Renal pelvis (tissue), 4 donors: Measurements from ENCODE around the gene NPC2. TPM values are rescaled to one million over a fixed set of nuclear protein-coding genes. Genes with fewer than 3 reads are reported as not detected.
"Not testable (repeated sequence)": the region's sequence is repeated elsewhere in the genome, so short reads cannot be mapped to it uniquely, and the experiment has no call there.

Experiments
- DNase-seq: peaks from one replicate; pipeline ENCODE4 v3.0.0-alpha.2; 2013
- polyA plus RNA-seq, 3 donors: library from polyadenylated mRNA; unstranded; fragments of 120-200 nt; gene quantifications; one replicate each; pipeline ENCODE4 v1.2.1, GENCODE V29; 2013; ENCODE audit not compliant: insufficient read length in 3 of 3

The NPC2 gene
- polyA plus RNA-seq, 3 donors = 311 to 336 (median 311) TPM

DNA sequence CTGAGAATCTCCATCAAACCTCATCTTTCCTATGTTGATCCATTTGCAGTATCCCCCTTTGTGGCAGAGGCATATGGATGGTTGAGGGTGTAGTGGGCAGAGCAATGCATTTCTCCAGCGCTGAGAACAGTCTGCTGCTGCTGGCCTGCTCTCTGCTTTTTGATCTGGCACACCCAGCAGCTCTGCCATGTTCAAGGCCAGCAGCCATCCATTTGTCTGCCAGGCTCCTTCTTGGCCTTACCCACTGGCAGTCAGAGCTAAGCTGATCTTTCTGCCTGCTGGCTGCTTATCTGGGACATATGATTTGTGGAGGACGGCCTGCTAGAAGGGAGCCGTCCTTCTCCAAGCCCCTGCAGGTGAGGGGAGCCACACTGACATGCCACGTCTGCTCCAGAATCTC is 17.0 kb downstream of the NPC2 start:
- no peak for DNase-seq

- no peak for DNase-seq
These were observed 17.4 kb downstream of the NPC2 start for GRCh38 chr14:74475678-74476077.

- DNase-seq = no peak
These were observed 18.7 kb downstream of the NPC2 start for GRCh38 chr14:74474376-74474775.

DNA sequence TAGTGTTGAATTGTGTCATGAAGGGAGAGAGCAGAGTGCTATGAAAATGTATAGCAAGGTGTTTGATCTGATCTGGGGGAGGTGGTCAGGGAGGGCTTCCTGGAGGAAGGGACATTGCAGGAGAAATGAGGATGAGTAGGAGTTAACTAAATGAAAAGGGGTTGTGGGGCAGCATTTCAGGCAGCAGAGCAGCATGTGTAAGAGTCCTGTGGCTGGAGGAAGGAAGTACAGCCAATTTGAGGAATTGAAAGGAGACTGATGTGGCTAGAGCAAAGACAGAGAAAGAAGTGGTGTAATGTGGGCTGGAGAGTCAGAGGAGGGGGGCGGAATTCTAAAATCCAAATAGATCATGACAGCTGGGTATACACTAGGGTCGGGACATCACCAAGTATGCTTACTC is 20.5 kb downstream of the NPC2 start:
- no peak for DNase-seq

- no peak for DNase-seq
These were observed 23.3 kb downstream of the NPC2 start for GRCh38 chr14:74469548-74470518.

GRCh38 chr14:74468513-74468912 is 24.6 kb downstream of the NPC2 start:
- DNase-seq = no peak

DNA sequence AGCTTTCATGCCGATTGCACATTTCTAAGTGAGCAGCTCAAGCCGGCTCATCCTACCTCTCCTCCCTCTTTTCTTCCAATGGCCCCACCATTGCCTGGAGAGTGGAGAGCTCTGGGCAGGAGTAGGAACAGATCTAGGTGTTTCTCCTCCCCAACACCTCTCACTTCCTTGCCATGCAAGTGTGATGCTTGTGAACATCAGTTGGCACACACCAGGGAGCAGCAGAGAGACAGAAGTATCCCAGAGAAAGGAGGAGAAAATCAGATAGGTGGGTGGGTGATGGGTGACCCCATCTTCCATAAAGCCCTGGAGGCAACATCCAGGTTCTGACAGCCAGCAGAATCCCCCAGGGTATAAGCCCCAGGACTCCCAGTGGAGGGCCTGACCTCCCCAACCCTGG is 27.8 kb downstream of the NPC2 start:
- DNase-seq = no peak

DNA sequence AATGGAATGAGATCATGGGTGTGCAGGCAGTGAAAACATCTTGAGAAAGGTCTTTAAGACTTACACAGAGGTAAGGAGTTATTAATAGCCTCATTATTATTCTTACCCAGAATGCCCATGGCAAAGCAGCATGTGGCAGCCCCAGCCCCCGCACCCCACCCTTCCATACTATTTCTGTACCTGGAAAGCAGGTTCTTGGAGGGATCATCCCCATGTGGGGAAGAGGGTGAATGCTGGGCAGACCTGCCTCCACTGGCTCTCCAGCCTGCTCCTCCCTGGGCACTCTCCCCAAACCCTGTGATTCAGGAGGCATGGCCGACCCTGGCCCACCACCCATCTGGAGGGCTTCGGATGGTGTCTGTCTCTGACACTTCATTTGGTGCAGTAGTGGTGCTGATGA is 28.3 kb downstream of the NPC2 start:
- DNase-seq = no peak

GRCh38 chr14:74463697-74464096 is 29.4 kb downstream of the NPC2 start:
- no peak for DNase-seq

DNA sequence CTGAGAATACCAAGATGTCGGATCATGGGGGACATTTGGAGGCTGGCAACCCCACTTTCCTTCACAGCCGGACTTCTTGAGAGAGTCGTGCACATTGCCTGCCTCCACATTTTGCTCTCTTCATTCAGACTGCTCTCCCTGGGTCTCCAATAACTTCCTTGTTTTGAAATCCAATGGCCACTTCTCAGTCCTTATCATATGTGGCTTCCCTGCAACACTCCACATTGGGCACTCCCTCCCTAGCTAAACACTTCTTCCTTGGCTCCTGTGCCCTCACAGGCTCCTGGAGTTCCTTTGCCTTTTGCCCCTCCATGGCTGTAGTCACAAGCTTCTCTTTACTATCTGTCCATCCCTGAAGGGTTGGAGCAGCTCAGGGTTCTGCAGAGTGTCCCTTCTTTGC is 30.1 kb downstream of the NPC2 start:
- DNase-seq = no peak

DNA sequence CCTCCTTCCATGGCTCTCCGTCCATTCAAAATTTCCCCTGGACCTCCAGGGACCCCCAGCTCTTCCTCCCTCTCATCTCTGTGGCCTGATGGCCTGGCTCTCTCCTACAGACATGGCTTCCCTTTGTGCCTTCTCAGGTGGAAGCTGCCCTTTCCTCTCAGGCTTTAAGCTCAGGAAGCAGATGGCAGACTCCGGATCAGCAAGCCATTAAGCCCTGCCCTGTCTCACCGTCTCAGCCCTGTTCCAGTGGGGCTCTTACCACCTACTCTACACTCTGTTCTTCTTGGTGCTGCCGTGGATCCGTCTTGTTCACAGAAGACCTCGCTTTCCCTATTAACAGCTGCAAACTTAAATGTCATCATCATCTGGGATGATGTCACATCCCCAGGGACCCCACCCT is 33.1 kb downstream of the NPC2 start:
- no peak for DNase-seq

DNA sequence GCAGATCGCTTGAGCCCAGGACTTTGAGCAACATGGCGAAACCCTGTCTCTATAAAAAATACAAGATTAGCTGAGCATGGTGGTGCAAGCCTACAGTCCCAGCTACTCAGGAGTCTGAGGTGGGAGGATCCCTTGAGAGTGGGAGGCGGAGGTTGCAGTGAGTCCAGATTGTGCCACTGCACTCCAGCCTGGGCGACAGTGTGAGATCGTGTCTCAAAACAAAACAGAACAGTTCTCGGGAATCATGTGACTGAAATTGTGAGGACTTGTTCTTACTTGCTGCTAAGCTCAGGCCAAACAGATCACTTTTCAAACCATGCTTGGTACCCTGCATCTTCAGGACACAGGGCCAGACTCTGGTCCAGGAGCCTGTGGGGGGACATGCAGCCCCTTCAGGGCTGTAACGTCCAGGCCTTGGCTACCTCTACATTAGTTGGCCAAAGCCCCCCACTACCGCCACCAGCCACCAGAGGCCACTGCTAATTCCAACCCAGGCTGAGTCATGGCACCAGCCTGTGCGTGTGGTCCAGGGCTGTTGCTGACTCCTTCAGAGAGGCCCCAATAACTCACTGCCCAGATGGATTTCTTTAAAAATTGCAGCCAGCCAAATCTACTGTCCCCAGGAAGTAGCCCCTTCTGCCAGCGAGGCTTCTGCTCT is 33.7 kb downstream of the NPC2 start:
- DNase-seq = no peak

DNA sequence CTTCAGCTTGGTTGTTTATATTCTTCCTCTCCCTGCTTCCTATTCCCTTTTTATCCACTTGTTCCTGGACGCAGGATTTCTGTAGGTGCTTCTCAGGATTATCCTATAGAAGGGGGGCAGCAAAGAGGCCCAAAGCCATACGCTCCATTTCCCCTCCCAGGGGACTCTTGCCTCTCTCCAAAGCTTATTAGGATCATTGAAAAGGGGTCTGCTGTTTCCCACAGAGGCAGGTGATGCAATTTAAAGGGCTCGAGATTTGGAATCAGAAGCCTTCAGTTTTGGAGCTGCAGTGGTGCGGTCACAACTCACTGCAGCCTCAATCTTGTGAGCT is 35.6 kb downstream of the NPC2 start:
- DNase-seq = no peak

DNA sequence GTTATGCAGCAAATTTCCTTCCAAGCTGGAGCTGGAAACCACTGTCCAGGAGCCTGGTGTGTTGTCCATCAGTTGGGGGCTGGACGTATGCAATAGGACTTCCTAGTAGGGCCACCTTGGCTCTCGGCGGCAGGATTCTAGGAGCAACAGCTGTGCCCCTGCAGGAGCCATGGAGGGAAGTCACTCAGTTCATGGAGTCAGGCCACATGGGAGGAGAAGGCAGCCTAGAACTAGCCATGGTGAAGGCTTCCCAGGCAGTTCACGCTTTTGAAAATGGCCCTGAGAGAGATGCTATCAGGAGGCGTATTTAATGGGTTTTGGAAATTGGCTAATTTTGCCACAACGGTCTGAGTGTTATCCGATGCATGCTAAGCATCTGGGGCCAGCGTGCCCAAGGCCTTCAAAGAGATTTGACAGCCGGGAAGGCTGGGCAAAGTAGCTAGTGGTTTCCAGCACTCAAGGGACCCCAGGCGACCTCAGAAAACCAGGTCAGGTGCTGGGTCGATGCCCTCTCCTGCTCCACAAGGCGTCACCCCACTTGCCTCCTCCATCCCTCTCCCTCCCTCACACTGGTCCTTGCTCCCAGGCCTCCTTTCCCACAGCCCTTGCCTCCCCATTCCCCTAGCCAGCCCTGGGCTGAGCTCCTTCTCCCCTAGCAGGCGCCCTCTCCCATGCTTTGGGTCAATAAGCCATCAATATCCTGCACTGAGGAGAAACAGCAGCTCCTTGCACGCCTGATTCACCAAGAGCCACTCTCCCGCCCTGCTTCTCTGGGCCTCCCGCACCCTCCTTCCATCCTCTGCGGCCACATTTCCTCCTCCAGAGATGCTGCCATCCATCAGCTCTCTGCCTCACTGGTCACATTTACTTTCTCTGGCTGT is 36.2 kb downstream of the NPC2 start:
- no peak for DNase-seq

GRCh38 chr14:74454397-74454796 is 38.7 kb downstream of the NPC2 start:
- DNase-seq = not testable (repeated sequence)

GRCh38 chr14:74444866-74445265 is 48.2 kb downstream of the NPC2 start:
- DNase-seq = no peak

GRCh38 chr14:74442757-74443156 is 50.3 kb downstream of the NPC2 start:
- DNase-seq = no peak

GRCh38 chr14:74441113-74441512 is 52.0 kb downstream of the NPC2 start:
- no peak for DNase-seq

GRCh38 chr14:74438351-74438915 is 54.7 kb downstream of the NPC2 start:
- no peak for DNase-seq

- DNase-seq = no peak
These were observed 55.5 kb downstream of the NPC2 start for GRCh38 chr14:74437496-74438053.

DNA sequence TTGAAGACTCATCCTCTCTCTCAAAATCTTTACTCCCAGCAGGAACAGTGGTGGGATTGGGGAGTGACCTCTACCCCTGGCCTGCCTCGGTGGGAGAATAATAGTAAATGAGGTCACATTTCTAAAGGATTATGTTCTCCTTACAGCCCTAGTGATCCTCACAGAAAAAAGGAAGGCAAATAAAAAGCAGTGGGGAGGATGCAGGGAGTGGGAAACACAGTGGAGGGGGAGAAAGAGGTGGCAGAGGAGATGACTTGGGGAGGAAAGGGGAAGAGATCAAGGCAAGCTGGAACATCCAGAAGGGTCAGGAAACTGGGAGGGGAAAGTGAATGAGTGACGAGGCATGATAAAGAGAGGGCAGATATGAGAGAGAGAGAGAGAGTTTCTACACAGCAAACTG is 58.8 kb downstream of the NPC2 start:
- no peak for DNase-seq

DNA sequence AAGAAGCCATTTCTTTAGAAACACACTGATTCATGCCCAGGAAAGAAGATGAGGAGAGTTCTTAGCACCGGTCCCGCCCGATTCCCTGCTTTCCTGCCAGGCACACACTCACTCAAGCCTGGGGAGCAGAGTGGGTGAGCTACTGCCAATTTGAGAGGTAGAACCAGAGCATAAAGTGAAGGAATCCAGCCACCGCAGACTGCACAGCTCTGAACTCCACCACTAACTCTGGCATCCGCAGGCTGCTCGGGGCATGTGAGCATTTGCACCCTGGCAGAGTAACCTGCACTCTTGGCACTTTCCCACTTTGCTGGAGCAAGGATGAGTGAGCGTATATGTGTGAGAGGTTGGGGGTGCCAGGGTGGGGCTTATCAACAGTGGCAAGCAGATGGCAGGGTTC is 63.1 kb downstream of the NPC2 start:
- no peak for DNase-seq
